NCI-H2196 treated with DMSO at 0.1 percent for 48 hours (cell line): ENCODE data around the gene IFT57.
"Not testable (repeated sequence)": the region's sequence is repeated elsewhere in the genome, so short reads cannot be mapped to it uniquely, and the experiment has no call there.

Experiments used
- DNase-seq: peaks from one replicate; lab custom pipeline; 2025; ENCODE audit not compliant: unreplicated experiment; lab: John Stamatoyannopoulos, UW

The IFT57 gene

DNA sequence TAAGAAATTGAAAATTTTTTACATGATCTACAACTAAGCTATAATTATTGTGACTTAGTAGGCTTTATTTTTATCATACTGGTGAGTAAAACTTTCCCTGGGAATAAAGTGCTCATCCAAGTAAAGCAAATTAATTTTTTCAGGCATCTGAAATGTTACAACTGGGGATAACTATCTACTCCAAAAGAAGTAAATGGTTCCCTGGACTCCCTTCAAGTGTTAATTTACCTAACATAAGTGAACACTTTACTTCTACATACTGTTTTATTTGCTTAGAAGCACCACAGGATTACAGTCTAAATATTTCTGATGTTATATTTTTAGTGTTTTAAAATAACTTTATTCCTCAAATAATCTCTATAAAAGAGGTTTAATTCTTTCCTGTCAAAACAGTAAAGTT is 57.8 kb downstream of the IFT57 start:
- DNase-seq, result no peak

DNA sequence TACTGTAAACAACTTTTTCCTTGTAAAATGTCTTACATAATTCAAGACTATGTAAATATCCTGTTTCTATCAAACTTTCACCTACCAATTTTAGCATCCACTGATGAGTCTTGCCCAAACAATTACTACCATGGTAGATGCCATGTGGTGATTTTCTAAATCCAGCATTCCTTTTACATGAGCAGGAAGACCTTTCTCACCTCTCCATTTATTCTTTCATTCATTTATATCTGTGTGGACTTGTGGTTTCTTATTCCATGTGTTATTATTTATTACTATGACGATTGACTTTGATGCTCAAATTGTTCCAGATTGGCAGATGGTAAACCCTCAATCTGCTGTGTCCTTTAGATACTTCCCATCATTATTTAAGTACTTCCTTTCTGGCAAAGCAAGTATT is 62.4 kb downstream of the IFT57 start:
- no peak for DNase-seq

DNA sequence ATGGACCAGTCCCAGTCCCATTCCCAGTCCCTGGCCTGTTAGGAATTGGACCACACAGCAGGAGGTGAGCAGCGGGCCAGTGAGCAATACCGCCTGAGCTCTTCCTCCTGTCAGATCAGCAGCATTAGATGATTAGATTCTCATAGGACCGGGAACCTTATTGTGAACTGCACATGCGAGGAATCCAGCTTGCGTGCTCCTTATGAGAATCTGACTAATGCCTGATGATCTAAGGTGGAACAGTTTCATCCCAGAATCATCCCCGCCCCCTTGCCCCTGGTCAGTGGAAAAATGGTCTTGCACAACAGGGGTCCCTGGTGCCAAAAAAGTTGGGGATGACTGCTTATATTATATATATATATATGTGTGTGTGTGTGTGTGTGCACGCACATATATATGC is 63.1 kb downstream of the IFT57 start:
- DNase-seq, result no peak

- no peak for DNase-seq
Measured at GRCh38 chr3:108158251-108158650, 64.0 kb downstream of the IFT57 start.

DNA sequence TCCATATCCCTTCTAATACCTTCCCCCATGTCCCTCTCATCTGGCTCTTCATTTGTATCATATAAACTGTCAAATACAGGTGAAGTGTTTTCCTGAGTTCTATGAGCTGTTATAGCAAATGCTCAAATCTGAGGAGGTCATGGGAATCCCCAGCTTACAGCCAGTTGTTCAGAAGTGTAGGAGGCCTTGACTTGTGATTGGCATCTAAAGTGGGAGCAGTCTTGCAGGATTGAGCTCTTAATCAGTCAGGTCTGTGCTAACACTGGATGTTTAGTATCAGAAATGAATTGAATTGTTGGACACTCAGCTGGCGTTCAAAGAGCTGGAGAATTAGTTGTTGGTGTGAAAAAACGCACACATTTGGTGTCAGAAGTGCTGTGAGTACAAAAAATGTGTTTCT is 65.0 kb downstream of the IFT57 start:
- DNase-seq, result no peak

DNA sequence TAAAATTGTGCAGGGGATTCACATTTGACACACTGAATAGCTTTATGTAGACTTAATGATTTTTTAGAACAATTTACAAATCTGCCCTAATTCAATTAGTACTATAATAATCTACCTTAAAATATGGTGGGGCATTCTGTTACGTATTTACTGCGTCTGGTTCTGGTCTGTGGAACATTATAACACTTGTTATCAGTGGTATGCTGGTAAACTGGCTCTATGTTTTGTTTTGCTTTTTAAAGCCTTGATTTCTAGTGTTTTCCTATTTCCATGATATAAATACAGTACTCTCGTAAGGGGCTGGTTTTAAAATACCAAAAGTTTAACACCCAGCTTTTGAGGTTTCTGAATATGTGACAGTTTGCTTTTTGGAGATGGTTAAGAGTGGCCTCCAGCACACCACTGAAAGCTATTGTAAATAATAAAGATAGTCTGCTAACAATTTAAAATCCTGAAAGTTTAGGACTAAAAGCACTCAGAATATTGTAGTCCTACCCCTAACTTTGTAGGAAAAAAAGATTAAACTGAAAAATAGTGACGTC is 65.8 kb downstream of the IFT57 start:
- DNase-seq, result no peak

- DNase-seq, result not testable (repeated sequence)
Measured at GRCh38 chr3:108155642-108156041, 66.6 kb downstream of the IFT57 start.

DNA sequence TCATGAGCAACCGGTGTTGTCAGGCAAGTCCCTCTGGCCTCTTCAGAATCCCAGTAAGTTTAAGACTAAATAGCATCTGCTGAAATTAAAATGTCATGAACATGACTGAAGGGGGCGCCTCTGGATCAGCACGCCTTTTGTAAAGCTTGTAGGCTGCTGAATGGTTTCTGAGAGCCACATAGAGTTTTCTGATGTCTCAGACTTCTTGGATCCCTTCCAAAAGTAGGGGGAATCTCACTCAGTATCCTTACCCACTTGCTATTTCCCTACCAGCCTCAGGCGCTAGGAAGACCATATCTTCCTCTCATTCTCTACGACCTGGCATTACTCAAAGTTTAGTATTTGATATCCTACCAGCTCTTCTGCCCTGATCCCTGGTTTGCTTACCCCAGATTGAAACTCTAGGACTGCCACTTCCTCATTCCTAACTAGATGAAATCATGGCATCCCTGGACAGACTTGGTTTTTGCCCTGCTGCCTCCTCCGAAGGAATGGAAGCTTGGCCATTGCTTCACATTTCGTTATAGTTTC is 68.7 kb downstream of the IFT57 start:
- DNase-seq, result no peak

DNA sequence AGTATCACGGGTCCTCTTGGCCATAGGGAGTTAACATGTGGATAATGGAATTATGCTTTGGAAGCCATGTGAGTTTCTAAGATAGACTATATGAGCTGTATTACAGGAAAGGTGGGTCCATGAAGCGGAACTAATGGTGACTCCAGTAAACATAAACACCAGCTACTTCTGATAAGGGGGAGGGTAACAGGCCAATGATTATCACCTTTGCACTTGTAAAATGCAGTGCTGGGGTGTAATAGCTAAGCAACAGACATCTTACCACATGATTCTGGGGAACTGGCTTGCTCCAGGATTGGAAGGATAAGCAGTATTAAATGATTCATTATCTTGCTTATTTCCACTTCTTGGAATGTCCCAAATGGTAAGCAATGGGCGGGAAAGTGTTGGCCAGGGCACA is 70.0 kb downstream of the IFT57 start:
- no peak for DNase-seq

- no peak for DNase-seq
Measured at GRCh38 chr3:108150200-108150599, 72.0 kb downstream of the IFT57 start.

- DNase-seq, result no peak
Measured at GRCh38 chr3:108146139-108146538, 76.1 kb downstream of the IFT57 start.

- DNase-seq, result no peak
Measured at GRCh38 chr3:108145578-108145977, 76.6 kb downstream of the IFT57 start.

DNA sequence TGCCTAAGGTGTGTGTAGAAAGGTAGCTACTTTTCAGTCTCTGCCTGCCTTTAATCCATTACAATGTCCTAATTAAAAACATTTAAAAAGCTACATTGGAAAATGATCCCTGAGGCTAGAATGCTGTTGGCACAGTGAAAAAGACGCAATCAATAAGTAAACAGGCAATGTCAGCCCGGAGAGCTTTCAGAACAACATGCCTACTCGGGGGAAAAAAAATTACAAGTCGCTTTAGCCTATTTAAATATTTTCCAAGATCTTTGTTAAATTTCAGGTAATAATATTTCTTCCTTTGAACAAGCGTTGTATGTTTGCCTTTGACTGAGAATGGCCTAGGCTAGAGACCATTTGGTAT is 84.8 kb downstream of the IFT57 start:
- no peak for DNase-seq

GRCh38 chr3:108136561-108137459 is 85.4 kb downstream of the IFT57 start:
- DNase-seq, result no peak

DNA sequence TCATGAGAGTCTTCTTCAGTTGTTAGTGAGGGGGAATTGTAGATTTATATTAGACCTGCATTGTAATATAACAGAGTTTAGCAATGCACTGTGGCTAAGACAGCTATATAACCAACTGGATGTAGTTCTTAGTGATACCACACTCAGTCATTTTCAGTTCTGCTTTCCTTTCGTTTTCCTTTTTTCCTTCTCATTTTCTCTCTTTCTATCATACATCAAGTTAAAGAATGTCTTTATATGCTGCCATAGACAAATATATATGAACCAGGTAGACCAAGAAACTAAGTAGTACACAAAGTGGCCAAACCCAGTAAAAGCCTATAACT is 87.7 kb downstream of the IFT57 start:
- no peak for DNase-seq

DNA sequence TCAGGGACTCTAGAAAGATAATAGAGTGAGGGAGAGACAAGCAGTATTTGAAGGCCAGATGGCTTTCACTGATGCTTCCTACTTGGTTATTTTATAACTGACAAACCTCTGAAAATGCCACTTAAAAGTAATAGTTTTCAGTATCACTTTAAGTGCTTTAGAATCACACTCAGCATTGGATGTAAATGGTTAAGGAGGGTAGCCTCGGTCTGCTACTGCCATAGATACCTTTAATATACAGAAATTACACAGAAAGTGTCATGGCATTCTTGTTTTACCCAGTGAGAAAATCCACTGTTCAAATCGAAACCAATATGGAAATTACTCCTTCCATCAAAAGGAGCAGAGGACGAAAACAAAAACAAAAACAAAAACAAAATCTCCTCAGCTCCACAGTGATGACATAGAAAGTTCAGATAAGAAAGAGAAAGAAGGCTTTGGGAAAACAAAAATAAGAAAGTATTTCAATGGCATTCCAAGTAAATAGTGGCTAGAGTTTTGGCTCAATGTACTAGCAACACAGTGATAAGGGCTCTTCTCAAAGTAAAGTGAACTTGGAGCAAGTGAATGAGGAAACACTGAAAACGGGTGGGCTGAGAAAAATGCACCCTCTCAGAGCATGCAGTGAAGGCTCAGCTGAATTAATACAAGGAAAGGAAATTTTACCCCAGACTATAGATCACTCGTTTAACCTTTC is 88.2 kb downstream of the IFT57 start:
- no peak for DNase-seq

DNA sequence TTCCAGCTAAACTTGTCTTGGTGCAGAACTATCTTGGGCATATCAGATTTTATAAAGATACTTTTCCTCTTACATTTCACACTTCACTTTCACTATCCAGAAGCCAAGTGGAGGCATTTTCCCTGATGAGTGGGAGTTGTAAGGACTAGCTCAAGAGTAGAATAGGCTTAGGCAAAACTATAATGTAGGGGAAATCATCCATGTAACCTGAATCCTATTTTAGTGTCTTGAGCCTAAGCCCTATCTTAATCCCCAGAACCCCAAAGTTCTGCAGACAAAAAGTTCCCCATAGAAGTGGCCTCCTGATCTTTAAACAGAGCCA is 89.2 kb downstream of the IFT57 start:
- DNase-seq, result no peak

DNA sequence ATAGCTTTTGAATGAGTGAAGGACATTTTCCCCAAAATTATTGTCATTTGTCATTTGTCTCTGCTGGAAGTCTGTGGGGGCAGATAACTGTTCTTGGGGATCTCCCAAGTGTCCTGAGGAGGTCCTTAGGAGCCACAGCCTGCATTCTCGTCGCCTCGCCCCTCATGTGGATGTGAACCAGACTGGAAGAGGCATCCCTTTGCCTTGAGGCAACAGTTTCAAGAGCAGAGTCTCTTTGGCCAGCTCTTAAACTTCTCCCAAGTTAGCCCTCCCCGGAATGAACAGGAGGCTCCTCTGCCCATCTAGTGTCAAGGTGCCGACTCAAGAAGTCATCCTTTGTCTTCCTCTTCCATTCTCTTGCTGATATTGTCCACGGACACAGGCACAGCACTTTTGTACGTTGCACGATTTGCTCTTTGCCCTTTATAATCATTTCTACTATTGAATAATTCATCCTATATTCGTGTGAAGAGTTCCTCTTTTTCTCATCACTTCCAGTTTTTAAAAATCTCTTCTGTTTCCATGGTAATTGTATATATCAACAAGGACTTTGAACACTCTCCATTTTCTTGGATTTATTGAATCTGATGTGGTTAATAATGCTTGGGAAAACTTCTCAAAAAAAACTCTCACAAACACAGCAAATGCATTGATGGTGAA is 90.6 kb downstream of the IFT57 start:
- no peak for DNase-seq

DNA sequence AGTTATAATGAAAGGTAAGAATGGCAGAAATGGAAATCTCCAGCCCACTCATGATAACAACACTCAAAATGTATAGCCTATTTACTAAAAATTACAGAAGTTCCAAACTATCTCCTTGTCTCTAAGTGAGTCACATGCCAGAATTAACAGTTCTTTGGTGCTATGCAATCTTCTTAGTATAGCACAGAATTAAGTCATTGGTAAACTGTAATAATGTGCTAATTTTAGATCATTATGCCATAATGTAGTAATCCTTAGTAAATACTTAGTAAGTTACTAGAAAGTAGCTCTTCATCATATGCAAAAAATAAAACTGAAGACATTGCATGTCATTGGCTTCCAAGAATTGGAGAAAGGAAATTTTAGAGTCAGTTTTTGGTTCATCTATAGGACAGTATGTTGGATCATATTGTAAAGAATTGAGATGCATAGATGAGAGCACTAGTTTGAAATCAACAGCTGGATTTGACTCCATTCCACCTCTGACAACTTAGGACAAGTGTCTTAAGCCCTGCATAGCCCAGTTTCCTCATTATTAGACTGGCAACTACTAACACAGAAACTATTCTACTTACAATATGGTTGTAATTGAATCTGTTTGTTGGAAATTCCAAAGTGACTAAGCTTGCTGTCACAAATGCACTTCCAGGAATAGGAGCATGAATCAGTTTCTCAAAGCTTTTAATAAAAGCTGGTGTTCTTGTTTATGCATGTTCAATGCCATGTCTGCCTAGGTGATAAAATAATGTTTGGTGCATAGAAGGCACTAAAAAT is 91.3 kb downstream of the IFT57 start:
- DNase-seq, result no peak

DNA sequence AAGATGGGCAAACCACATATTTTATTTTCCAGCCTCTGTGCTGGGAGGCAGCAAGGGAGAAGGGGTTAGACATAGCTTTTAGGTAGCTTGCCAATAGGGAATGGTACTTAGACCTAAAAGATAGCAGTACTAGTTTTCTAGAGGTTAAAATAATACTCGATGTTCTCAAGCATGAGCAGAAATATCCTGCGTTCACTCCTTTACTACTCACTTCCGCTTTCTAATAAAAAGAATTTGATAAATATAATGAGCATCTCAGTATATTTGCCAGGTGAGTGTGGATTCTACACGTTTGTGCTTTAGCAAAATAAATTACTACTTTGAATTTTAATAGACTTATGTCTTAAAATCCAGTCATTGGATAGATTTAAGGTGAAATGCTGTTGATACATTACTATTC is 92.0 kb downstream of the IFT57 start:
- DNase-seq, result no peak
